ENCODE data around the gene IFI27L1. TPM values are rescaled to one million over a fixed set of nuclear protein-coding genes. Genes with fewer than 3 reads are reported as not detected.
"Not testable (repeated sequence)": the region's sequence is repeated elsewhere in the genome, so short reads cannot be mapped to it uniquely, and the experiment has no call there.

IFI27L1 gene
- total RNA-seq, 1 donor from 2014 or later, result 46.0 TPM

GRCh38 chr14:94047581-94047980 is 33.5 kb upstream of the IFI27L1 start:
- intact Hi-C loops (cut with micrococcal nuclease), result no loop called here

GRCh38 chr14:94048691-94049624 is 32.2 kb upstream of the IFI27L1 start:
- intact Hi-C loops (cut with micrococcal nuclease), result no loop called here

- intact Hi-C loops (cut with micrococcal nuclease), result no loop called here
Observed at GRCh38 chr14:94049625-94050023, 31.5 kb upstream of the IFI27L1 start.

- intact Hi-C loops (cut with micrococcal nuclease), result no loop called here
Observed at GRCh38 chr14:94050231-94050880, 30.8 kb upstream of the IFI27L1 start.

GRCh38 chr14:94051115-94051514 is 30.0 kb upstream of the IFI27L1 start:
- intact Hi-C loops (cut with micrococcal nuclease), result no loop called here

GRCh38 chr14:94051779-94052178 is 29.3 kb upstream of the IFI27L1 start:
- intact Hi-C loops (cut with micrococcal nuclease), result no loop called here

GRCh38 chr14:94052199-94052598 is 28.9 kb upstream of the IFI27L1 start:
- intact Hi-C loops (cut with micrococcal nuclease), result no loop called here

GRCh38 chr14:94052662-94053061 is 28.4 kb upstream of the IFI27L1 start:
- intact Hi-C loops (cut with micrococcal nuclease), result no loop called here

- intact Hi-C loops (cut with micrococcal nuclease), result no loop called here
Observed at GRCh38 chr14:94054401-94054800, 26.7 kb upstream of the IFI27L1 start.

GRCh38 chr14:94054936-94055335 is 26.2 kb upstream of the IFI27L1 start:
- intact Hi-C loops (cut with micrococcal nuclease), result loop anchor here (5.0 kb wide), 1 partner anchor 127 kb away; no protein-coding TSS in a partner anchor

GRCh38 chr14:94056579-94057308 is 24.4 kb upstream of the IFI27L1 start:
- intact Hi-C loops (cut with micrococcal nuclease), result loop anchor here (1.0 to 5.0 kb wide), 2 partner anchors 25 to 126 kb away; partner anchors contain the start of genes DDX24 and IFI27L1

GRCh38 chr14:94058128-94058673 is 22.9 kb upstream of the IFI27L1 start:
- intact Hi-C loops (cut with micrococcal nuclease), result loop anchor here (5.0 kb wide), 1 partner anchor 124 kb away; no protein-coding TSS in a partner anchor

GRCh38 chr14:94058674-94059138 is 22.4 kb upstream of the IFI27L1 start:
- intact Hi-C loops (cut with micrococcal nuclease), result loop anchor here (5.0 kb wide), 1 partner anchor 124 kb away; no protein-coding TSS in a partner anchor

GRCh38 chr14:94059998-94060397 is 21.1 kb upstream of the IFI27L1 start:
- intact Hi-C loops (cut with micrococcal nuclease), result loop anchor here (5.0 kb wide), 1 partner anchor 122 kb away; no protein-coding TSS in a partner anchor

- intact Hi-C loops (cut with micrococcal nuclease), result no loop called here
Observed at GRCh38 chr14:94062344-94062940, 18.7 kb upstream of the IFI27L1 start.

GRCh38 chr14:94066089-94066676 is 14.9 kb upstream of the IFI27L1 start:
- intact Hi-C loops (cut with micrococcal nuclease), result no loop called here

- intact Hi-C loops (cut with micrococcal nuclease), result not testable (repeated sequence)
Observed at GRCh38 chr14:94072076-94072475, 9.0 kb upstream of the IFI27L1 start.

- intact Hi-C loops (cut with micrococcal nuclease), result no loop called here
Observed at GRCh38 chr14:94074534-94074933, 6.6 kb upstream of the IFI27L1 start.

GRCh38 chr14:94075008-94075407 is 6.1 kb upstream of the IFI27L1 start:
- intact Hi-C loops (cut with micrococcal nuclease), result no loop called here

Measured in T-helper 2 cell treated with Interferon-gamma antibody and Interleukin-4, amounts not matched to agents 100 ng/mL and 5 ng/mL, for 36 hours (primary cell).